Right lobe of liver (tissue), 6 donors: ENCODE results near the gene DDX46. TPM values are rescaled to one million over a fixed set of nuclear protein-coding genes. Genes with fewer than 3 reads are reported as not detected.
A peak's percentile ranks its signal among the peaks of the same experiment; 100 is the strongest.

Experiments used
- ATAC-seq, 4 donors: fragments of 200-7000 bp; cut with Tn5 transposase; one replicate each; pipeline ENCODE4 v1.9.1; 2020; ENCODE audit warnings: mild to moderate bottlenecking in 4 of 4, moderate library complexity in 4 of 4
- DNase-seq, 3 donors: peaks; one replicate each; pipeline ENCODE4 v3.0.0-alpha.2; 2020
- H3K27ac ChIP-seq, 3 donors: fragments of 200-600 bp; one replicate each; pipeline ENCODE4 v1.8.0; 2022
- H3K27me3 ChIP-seq, 2 donors: fragments of 200-600 bp; one replicate each; pipeline ENCODE4 v1.8.0; 2022
- H3K36me3 ChIP-seq, 4 donors: fragments of 200-600 bp; sonication (generic) in 1 of 4; one replicate each; pipeline versions ENCODE4 v1.5.1 to v1.8.0; 2017 to 2022; ENCODE audit warnings: control low read depth in 1 of 4
- H3K4me1 ChIP-seq, 4 donors: fragments of 200-600 bp; sonication (generic) in 1 of 4; one replicate each; pipeline versions ENCODE4 v1.5.1 to v1.8.0; 2017 to 2022; ENCODE audit warnings: control low read depth in 1 of 4
- H3K4me3 ChIP-seq, 3 donors: fragments of 200-600 bp; one replicate each; pipeline ENCODE4 v1.8.0; 2022
- H3K9me3 ChIP-seq, 4 donors: fragments of 200-600 bp; sonication (generic) in 1 of 4; one replicate each; pipeline versions ENCODE4 v1.5.1 to v1.8.0; 2017 to 2022; ENCODE audit warnings: control low read depth in 1 of 4
- CTCF ChIP-seq, 4 donors: fragments of 200-600 bp in 3 of 4; fragments of 450-650 bp in 1 of 4; IDR thresholded peaks; one replicate each; pipeline versions ENCODE4 v1.5.1 to v1.8.0; 2016 to 2022; ENCODE audit warnings: antibody characterized with exemption in 4 of 4, mild to moderate bottlenecking in 2 of 4
- POLR2A ChIP-seq: fragments of 450-650 bp; IDR thresholded peaks from one replicate; pipeline ENCODE4 v1.6.1; 2017; ENCODE audit warnings: antibody characterized with exemption, mild to moderate bottlenecking
- WGBS: methylation state at CpG from one replicate; pipeline ENCODE4 v1.1.6; 2018; ENCODE audit warnings: low coverage, low lambda C conversion rate; ENCODE audit not compliant: insufficient coverage; ENCODE audit errors: missing lambda C conversion rate; 5-methylcytosine and 5-hydroxymethylcytosine counted together
- intact Hi-C, 2 donors: fragments of 100-400 bp; cut with DNase I; formaldehyde crosslinking; loops; one replicate each; pipeline versions ENCODE4 v1.11.2 to v1.14.1; 2022
- total RNA-seq, 6 experiments: library from RNA; depleted of rRNA in 2 of 6; stranded (reverse); fragments of >200 nt in 2 of 6; fragmentation: NEBNext Ultra II Directional in 3 of 6; extraction: Animal tissue kit (Norgen Biotek cat#: 25700) in 3 of 6; gene quantifications; one replicate each; pipeline versions ENCODE4 v1.1.0 to v1.2.4, GENCODE V29; 2016 to 2023
- donor health status: DM: no; HTN: yes; CAD: no.
- donor health status: DM: no; HTN: no; CAD: no.
- donor health status: DM: no; HTN: no; CAD: no.
- donor health status: DM: no; HTN: yes; CAD: no.
- donor health status: DM: no; HTN: yes; CAD: no.

Gene DDX46
- total RNA-seq, 6 experiments from 2014 or later = 13.6 to 22.6 (median 20.6) TPM

- intact Hi-C loops = no loop called here
- no peaks in the 10 kb centered on the region for H3K27me3 ChIP-seq
Measured at GRCh38 chr5:134873987-134874830, 115.6 kb downstream of the DDX46 start, which contains the start of gene TXNDC15. TSS of gene TXNDC15 (plus strand) at chr5:134874371. CDS start at chr5:134874428, 57 bp downstream.

GRCh38 chr5:134874831-134875655 lies 116.5 kb downstream of the DDX46 start:
- intact Hi-C loops = no loop called here
- Histone ChIP-seq H3K4me1 (peaks cover 0 to 8% (median 0%) of the 10 kb centered on the region in 4 donors), H3K27ac (peak overlapping the region; percentile 72 to 89 (median 85)), H3K36me3 (no peaks in the 10 kb centered on the region), H3K27me3 (no peaks in the 10 kb centered on the region), H3K4me3 (peak overlapping the region; percentile 88 to 92 (median 91)), H3K9me3 (no peaks in the 10 kb centered on the region)
- TF ChIP-seq CTCF (IDR thresholded peaks at IDR 0.05) (no peak), POLR2A (no peak)
- WGBS = 17% methylated on average over 19 of the region's 20 CpGs
- DNase-seq (peak; percentile 51 to 58 (median 55)), ATAC-seq (peak; percentile 44 to 56 (median 50))

More at GRCh38 chr5:134873987-134874830, 115.6 kb downstream of the DDX46 start, which contains the start of gene TXNDC15:
- 0% methylated on average over 1 of the region's 79 CpGs for WGBS
- ATAC-seq = peak; percentile 97 to 99 (median 98)
- peak; percentile 90 to 93 (median 90) for DNase-seq
- Histone ChIP-seq H3K4me3 (peak within 1 kb of the TSS; percentile 88 to 92 (median 91)), H3K4me1 (peaks cover 0 to 8% (median 0%) of the 10 kb centered on the region in 4 donors), H3K9me3 (no peaks in the 10 kb centered on the region), H3K36me3 (no peaks in the 10 kb centered on the region), H3K27ac (peak within 1 kb of the TSS; percentile 72 to 89 (median 85))
- TF ChIP-seq POLR2A (peak; percentile 79), CTCF (IDR thresholded peaks at IDR 0.05) (no peak)

GRCh38 chr5:134877159-134877558 lies 118.6 kb downstream of the DDX46 start:
- no peak for ATAC-seq
- DNase-seq = no peak
- intact Hi-C loops = no loop called here
- Histone ChIP-seq H3K4me1 (peaks cover 0 to 8% (median 0%) of the 10 kb centered on the region in 4 donors), H3K4me3 (no peak overlapping the region), H3K27me3 (no peaks in the 10 kb centered on the region), H3K36me3 (no peaks in the 10 kb centered on the region), H3K9me3 (no peaks in the 10 kb centered on the region), H3K27ac (no peak overlapping the region)
- TF ChIP-seq CTCF (IDR thresholded peaks at IDR 0.05) (no peak), POLR2A (no peak)

- no peaks in the 10 kb centered on the region for H3K27me3 ChIP-seq
- H3K4me3 ChIP-seq = no peak overlapping the region
- intact Hi-C loops = no loop called here
- H3K27ac ChIP-seq = no peak overlapping the region
- H3K36me3 ChIP-seq = no peaks in the 10 kb centered on the region
- no peaks in the 10 kb centered on the region for H3K9me3 ChIP-seq
- TF ChIP-seq CTCF (IDR thresholded peaks at IDR 0.05) (no peak), POLR2A (no peak)
- DNase-seq (no peak), ATAC-seq (no peak)
- H3K4me1 ChIP-seq = peaks cover 0 to 8% (median 0%) of the 10 kb centered on the region in 4 donors
- 80% methylated on average over 1 of the region's 3 CpGs for WGBS
Measured at GRCh38 chr5:134878403-134878802, 119.8 kb downstream of the DDX46 start.
